ES-I3 (cell line): ENCODE results near the gene RTP5.

Experiments used
- H3K36me3 ChIP-seq: 2 replicates; pipeline ENCODE4 v1.6.1; 2013; ENCODE audit warnings: mild to moderate bottlenecking, low read length, control low read depth, moderate library complexity; ENCODE audit not compliant: insufficient read depth
- H3K4me1 ChIP-seq: 2 replicates; pipeline ENCODE4 v1.6.1; 2013; ENCODE audit warnings: mild to moderate bottlenecking, control low read depth, low read length; ENCODE audit not compliant: insufficient read depth
- H3K9ac ChIP-seq: 2 replicates; pipeline ENCODE4 v1.6.1; 2013; ENCODE audit warnings: low read depth, mild to moderate bottlenecking, low read length, moderate library complexity
- H3K9me3 ChIP-seq: 2 replicates; pipeline ENCODE4 v1.6.1; 2013; ENCODE audit warnings: mild to moderate bottlenecking, low read length, moderate library complexity; ENCODE audit not compliant: control insufficient read depth, insufficient read depth

Gene RTP5

GRCh38 chr2:241891315-241891987 is 21.9 kb downstream of the RTP5 start:
- peaks cover 3% of the 10 kb centered on the region; the same call in 1 of the 2 replicates for H3K4me1 ChIP-seq
- no peaks in the 10 kb centered on the region for H3K36me3 ChIP-seq
- H3K9me3 ChIP-seq: no peaks in the 10 kb centered on the region
- no peak overlapping the region for H3K9ac ChIP-seq

GRCh38 chr2:241891988-241892298 is 22.4 kb downstream of the RTP5 start:
- H3K9me3 ChIP-seq: no peaks in the 10 kb centered on the region
- no peak overlapping the region for H3K9ac ChIP-seq
- H3K4me1 ChIP-seq: peaks cover 3% of the 10 kb centered on the region; the same call in 1 of the 2 replicates
- H3K36me3 ChIP-seq: no peaks in the 10 kb centered on the region

GRCh38 chr2:241892299-241893137 is 23.0 kb downstream of the RTP5 start:
- no peaks in the 10 kb centered on the region for H3K36me3 ChIP-seq

GRCh38 chr2:241893265-241893664 is 23.7 kb downstream of the RTP5 start:
- peaks cover 3% of the 10 kb centered on the region; the same call in 1 of the 2 replicates for H3K4me1 ChIP-seq
- no peak overlapping the region for H3K9ac ChIP-seq
- no peaks in the 10 kb centered on the region for H3K9me3 ChIP-seq
- no peaks in the 10 kb centered on the region for H3K36me3 ChIP-seq

More at GRCh38 chr2:241892299-241893137, 23.0 kb downstream of the RTP5 start:
- Histone ChIP-seq H3K9me3 (no peaks in the 10 kb centered on the region), H3K9ac (no peak overlapping the region), H3K4me1 (peaks cover 3% of the 10 kb centered on the region; the same call in 1 of the 2 replicates)

- Histone ChIP-seq H3K36me3 (no peaks in the 10 kb centered on the region), H3K9me3 (no peaks in the 10 kb centered on the region), H3K9ac (no peak overlapping the region), H3K4me1 (peaks cover 3% of the 10 kb centered on the region; the same call in 1 of the 2 replicates)
These were observed 24.6 kb downstream of the RTP5 start for GRCh38 chr2:241894056-241894641.

GRCh38 chr2:241894681-241895426 is 25.3 kb downstream of the RTP5 start:
- Histone ChIP-seq H3K36me3 (no peaks in the 10 kb centered on the region), H3K9me3 (no peaks in the 10 kb centered on the region), H3K9ac (no peak overlapping the region), H3K4me1 (peaks cover 3% of the 10 kb centered on the region; the same call in 1 of the 2 replicates)

- H3K36me3 ChIP-seq: no peaks in the 10 kb centered on the region
- peaks cover 3% of the 10 kb centered on the region; the same call in 1 of the 2 replicates for H3K4me1 ChIP-seq
- H3K9ac ChIP-seq: no peak overlapping the region
- no peaks in the 10 kb centered on the region for H3K9me3 ChIP-seq
These were observed 25.8 kb downstream of the RTP5 start for GRCh38 chr2:241895427-241895711.

GRCh38 chr2:241895712-241896641 is 26.4 kb downstream of the RTP5 start:
- Histone ChIP-seq H3K36me3 (no peaks in the 10 kb centered on the region), H3K4me1 (peaks cover 3% of the 10 kb centered on the region; the same call in 1 of the 2 replicates), H3K9me3 (no peaks in the 10 kb centered on the region), H3K9ac (no peak overlapping the region)

GRCh38 chr2:241896746-241897201 is 27.2 kb downstream of the RTP5 start:
- no peaks in the 10 kb centered on the region for H3K36me3 ChIP-seq
- no peaks in the 10 kb centered on the region for H3K9me3 ChIP-seq
- H3K4me1 ChIP-seq: peaks cover 3% of the 10 kb centered on the region; the same call in 1 of the 2 replicates
- no peak overlapping the region for H3K9ac ChIP-seq

- Histone ChIP-seq H3K9ac (no peak overlapping the region), H3K9me3 (no peaks in the 10 kb centered on the region), H3K4me1 (peaks cover 2% of the 10 kb centered on the region; the same call in 1 of the 2 replicates), H3K36me3 (no peaks in the 10 kb centered on the region)
These were observed 27.8 kb downstream of the RTP5 start for GRCh38 chr2:241897231-241897916.

- H3K9ac ChIP-seq: no peak overlapping the region
These were observed 29.1 kb downstream of the RTP5 start for GRCh38 chr2:241898463-241899270.

GRCh38 chr2:241900251-241901017 is 30.9 kb downstream of the RTP5 start:
- Histone ChIP-seq H3K9ac (no peak overlapping the region), H3K36me3 (no peaks in the 10 kb centered on the region), H3K9me3 (no peaks in the 10 kb centered on the region), H3K4me1 (no peaks in the 10 kb centered on the region; the same call in 1 of the 2 replicates)

More at GRCh38 chr2:241898463-241899270, 29.1 kb downstream of the RTP5 start:
- H3K9me3 ChIP-seq: no peaks in the 10 kb centered on the region
- no peaks in the 10 kb centered on the region for H3K36me3 ChIP-seq
- H3K4me1 ChIP-seq: no peaks in the 10 kb centered on the region; the same call in 1 of the 2 replicates
